M059J (cell line): ENCODE measurements around the gene TPM3. TPM values are rescaled to one million over a fixed set of nuclear protein-coding genes. Genes with fewer than 3 reads are reported as not detected.

Source experiments
- total RNA-seq: library from RNA; depleted of rRNA; stranded (reverse); fragments of >200 nt; shearing (Covaris generic); gene quantifications from 2 replicates; pipeline ENCODE4 v1.2.3, GENCODE V29; 2014; rRNA removed

The TPM3 gene
- total RNA-seq, 1 experiment from 2014 or later, result 714 TPM

Other genes starting within 250 kb of the TPM3 start
- gene DENND4B, start 245.4 kb downstream of the TPM3 start, total RNA-seq, result 8.4 and 9.0 TPM in 2 replicates
- 11.4 and 13.7 TPM in 2 replicates for gene CRTC2, start 233.5 kb downstream of the TPM3 start, total RNA-seq
- gene SLC39A1, start 228.6 kb downstream of the TPM3 start, total RNA-seq, result 120 and 138 TPM in 2 replicates
- 6.5 and 9.6 TPM in 2 replicates for gene CREB3L4, start 224.2 kb downstream of the TPM3 start, total RNA-seq
- 367 and 415 TPM in 2 replicates for gene JTB, start 214.4 kb downstream of the TPM3 start, total RNA-seq
- gene RAB13, start 205.8 kb downstream of the TPM3 start, total RNA-seq, result 36.7 and 45.6 TPM in 2 replicates
- gene RPS27, start 201.3 kb downstream of the TPM3 start, total RNA-seq, result 2,348 and 3,641 TPM in 2 replicates
- gene NUP210L, start 37.0 kb downstream of the TPM3 start, total RNA-seq, result not detected in 2 replicates
- gene CFAP141, start 14.2 kb upstream of the TPM3 start, total RNA-seq, result not detected in 2 replicates
- 77.8 and 101 TPM in 2 replicates for gene UBAP2L, start 28.9 kb upstream of the TPM3 start, total RNA-seq
- gene HAX1, start 80.5 kb upstream of the TPM3 start, total RNA-seq, result 92.3 and 123 TPM in 2 replicates
- not detected in 2 replicates for gene AQP10, start 129.0 kb upstream of the TPM3 start, total RNA-seq
- 48.6 and 57.2 TPM in 2 replicates for gene ATP8B2, start 133.4 kb upstream of the TPM3 start, total RNA-seq
- 2.3 and 3.8 TPM in 2 replicates for gene IL6R, start 213.2 kb upstream of the TPM3 start, total RNA-seq